HFF-Myc (cell line): ENCODE results near the gene DNTT.

Experiments used
- DNase-seq: peaks from one replicate; pipeline ENCODE4 v3.0.0-alpha.2; 2011; ENCODE audit warnings: low read depth; ENCODE audit errors: extremely low read depth
- H3K4me3 ChIP-seq: replicated peaks from 2 replicates; pipeline ENCODE4 v1.5.1; 2011; ENCODE audit warnings: low read depth, mild to moderate bottlenecking, control low read depth, low read length
- CTCF ChIP-seq: IDR thresholded peaks from 2 replicates; pipeline ENCODE4 v1.5.1; 2012; ENCODE audit warnings: mild to moderate bottlenecking, low read depth, low read length, control low read depth; ENCODE audit errors: missing control alignments

DNTT gene

DNA sequence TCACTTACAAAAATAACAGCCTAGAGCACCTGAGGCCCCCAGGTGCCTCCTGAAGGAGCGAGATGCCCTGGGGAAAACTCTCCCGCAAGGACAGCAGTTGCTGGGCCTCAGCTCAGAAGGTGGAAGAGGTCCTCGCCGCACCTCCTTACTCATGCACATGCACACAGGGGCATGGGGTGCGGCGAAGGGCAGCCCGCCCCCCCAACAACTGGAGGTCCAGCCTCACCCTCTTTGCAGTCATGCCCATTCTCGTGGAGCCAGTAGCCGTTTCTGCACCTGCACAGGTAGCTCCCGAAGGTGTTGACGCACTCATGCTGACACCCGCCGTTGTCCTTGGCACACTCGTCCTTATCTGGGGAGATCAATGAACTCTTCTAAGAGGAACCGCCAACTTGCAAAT lies 74.5 kb downstream of the DNTT start:
- TF ChIP-seq CTCF = no peak
- no peak overlapping the region for H3K4me3 ChIP-seq
- no peak for DNase-seq

DNA sequence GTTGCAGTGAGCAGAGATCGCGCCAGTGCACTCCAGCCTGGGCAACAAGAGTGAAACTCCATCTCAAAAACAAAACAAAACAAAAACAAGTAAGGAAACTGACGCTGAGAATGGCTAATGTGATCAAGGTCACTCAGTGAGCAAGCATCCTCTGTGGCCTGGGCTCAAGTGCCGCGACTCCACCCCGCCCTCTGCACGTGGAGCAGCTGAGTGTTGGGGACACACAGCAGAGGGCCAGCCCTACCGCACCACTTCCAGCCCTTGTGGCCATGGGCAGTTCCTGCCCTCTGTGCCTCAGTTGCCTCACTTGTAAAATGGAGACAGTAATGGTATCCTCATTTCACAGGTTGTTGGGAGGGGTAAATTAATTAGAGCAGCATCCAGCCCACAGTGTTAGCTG lies 75.5 kb downstream of the DNTT start:
- no peak overlapping the region for H3K4me3 ChIP-seq
- no peak for DNase-seq
- no peak for TF ChIP-seq CTCF

- no peak overlapping the region for H3K4me3 ChIP-seq
- no peak for TF ChIP-seq CTCF
- no peak for DNase-seq
Measured at GRCh38 chr10:96380821-96381220, 76.6 kb downstream of the DNTT start.

GRCh38 chr10:96384506-96384905 lies 80.3 kb downstream of the DNTT start:
- no peak for TF ChIP-seq CTCF
- no peak overlapping the region for H3K4me3 ChIP-seq
- DNase-seq = no peak

GRCh38 chr10:96387161-96387560 lies 82.9 kb downstream of the DNTT start:
- TF ChIP-seq CTCF = no peak
- no peak overlapping the region for H3K4me3 ChIP-seq
- DNase-seq = no peak

DNA sequence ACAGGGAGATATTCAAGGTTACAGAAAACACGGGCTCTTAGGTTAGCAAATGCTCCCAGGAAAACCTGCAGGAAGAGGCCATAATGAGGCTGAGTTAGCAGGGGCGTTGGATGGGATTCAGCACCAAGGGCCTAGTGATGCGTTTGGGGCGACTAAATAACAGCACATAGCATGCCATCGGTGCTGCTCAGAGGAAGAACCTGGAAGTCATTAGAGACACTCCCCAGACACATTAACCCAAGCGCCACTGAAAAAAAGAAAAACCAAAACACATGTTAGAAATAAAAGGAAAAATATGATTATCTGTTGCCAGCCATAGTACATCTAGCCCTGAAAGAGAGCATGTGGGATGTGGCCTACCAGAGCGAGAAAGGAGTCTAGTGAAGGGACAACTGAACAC lies 83.4 kb downstream of the DNTT start:
- H3K4me3 ChIP-seq = no peak overlapping the region
- TF ChIP-seq CTCF = no peak
- no peak for DNase-seq
